ENCODE results near the gene C16orf78.

The C16orf78 gene

GRCh38 chr16:49443576-49443975, 70.0 kb downstream of the C16orf78 start:
- no peak overlapping the region for H3K4me3 Mint-ChIP-seq
- peaks cover 23% of the 10 kb centered on the region for H3K4me1 Mint-ChIP-seq
- no peaks in the 10 kb centered on the region for H3K27me3 Mint-ChIP-seq
- no peaks in the 10 kb centered on the region for H3K36me3 Mint-ChIP-seq (ENCODE audit: low read depth)
- H3K9me3 Mint-ChIP-seq, result no peaks in the 10 kb centered on the region
- DNase-seq (no peak), ATAC-seq (no peak)
- H3K27ac Mint-ChIP-seq, result no peak overlapping the region

GRCh38 chr16:49446805-49447204, 73.2 kb downstream of the C16orf78 start:
- Mint-ChIP-seq H3K36me3 (ENCODE audit: low read depth) (no peaks in the 10 kb centered on the region), H3K27ac (no peak overlapping the region), H3K4me1 (peaks cover 6% of the 10 kb centered on the region), H3K27me3 (no peaks in the 10 kb centered on the region), H3K4me3 (no peak overlapping the region), H3K9me3 (no peaks in the 10 kb centered on the region)
- ATAC-seq (no peak), DNase-seq (no peak)
